Activated gamma-delta T cell treated with anti-CD3 and anti-CD28 coated beads, Interleukin-2, amount 50 U/mL, for 16 hours (primary cell): ENCODE measurements around the gene CSMD2.
"Not testable (repeated sequence)": the region's sequence is repeated elsewhere in the genome, so short reads cannot be mapped to it uniquely, and the experiment has no call there.

ENCODE experiments used
- DNase-seq: peaks from one replicate; pipeline ENCODE4 v3.0.0-alpha.2; 2020; ENCODE audit warnings: low read depth

CSMD2 gene

GRCh38 chr1:34108269-34108668, 56.8 kb downstream of the CSMD2 start:
- DNase-seq, result no peak

GRCh38 chr1:34101151-34101550, 63.9 kb downstream of the CSMD2 start:
- no peak for DNase-seq

- DNase-seq, result no peak
These were observed 64.7 kb downstream of the CSMD2 start for GRCh38 chr1:34100332-34100731.

GRCh38 chr1:34092399-34092798, 72.6 kb downstream of the CSMD2 start:
- DNase-seq, result not testable (repeated sequence)

- no peak for DNase-seq
These were observed 75.3 kb downstream of the CSMD2 start for GRCh38 chr1:34089731-34090130.

GRCh38 chr1:34087986-34088385, 77.0 kb downstream of the CSMD2 start:
- DNase-seq, result no peak

GRCh38 chr1:34086561-34086960, 78.5 kb downstream of the CSMD2 start:
- DNase-seq, result no peak

GRCh38 chr1:34083974-34084373, 81.1 kb downstream of the CSMD2 start:
- DNase-seq, result no peak

- DNase-seq, result not testable (repeated sequence)
These were observed 82.9 kb downstream of the CSMD2 start for GRCh38 chr1:34082085-34082670.

- no peak for DNase-seq
These were observed 86.6 kb downstream of the CSMD2 start for GRCh38 chr1:34078383-34078782.

GRCh38 chr1:34075576-34075975, 89.5 kb downstream of the CSMD2 start:
- no peak for DNase-seq

- no peak for DNase-seq
These were observed 91.9 kb downstream of the CSMD2 start for GRCh38 chr1:34073028-34073695.

GRCh38 chr1:34070201-34070836, 94.7 kb downstream of the CSMD2 start:
- no peak for DNase-seq

GRCh38 chr1:34066981-34067603, 97.9 kb downstream of the CSMD2 start:
- no peak for DNase-seq

- DNase-seq, result no peak
These were observed 98.9 kb downstream of the CSMD2 start for GRCh38 chr1:34066166-34066565.

- no peak for DNase-seq
These were observed 99.5 kb downstream of the CSMD2 start for GRCh38 chr1:34065498-34065897.

- DNase-seq, result no peak
These were observed 104.1 kb downstream of the CSMD2 start for GRCh38 chr1:34060901-34061415.

GRCh38 chr1:34060187-34060730, 104.8 kb downstream of the CSMD2 start:
- DNase-seq, result no peak

GRCh38 chr1:34057347-34058130, 107.5 kb downstream of the CSMD2 start:
- no peak for DNase-seq

GRCh38 chr1:34055818-34056217, 109.2 kb downstream of the CSMD2 start:
- no peak for DNase-seq

GRCh38 chr1:34054920-34055319, 110.1 kb downstream of the CSMD2 start:
- no peak for DNase-seq

GRCh38 chr1:34053660-34054059, 111.4 kb downstream of the CSMD2 start:
- DNase-seq, result no peak
